ENCODE measurements around the gene GOLGA3. TPM values are rescaled to one million over a fixed set of nuclear protein-coding genes. Genes with fewer than 3 reads are reported as not detected.

Gene GOLGA3
- total and polyA plus RNA-seq, 2 donors (not counting 1 experiment from before 2014, with no cell fraction given), result 32.7 to 66.0 TPM

- Histone ChIP-seq H3K27me3 (replicated peaks in 1 of 4; ENCODE audit: control extremely low read depth in 1 of 4, control insufficient read depth in 3 of 4, insufficient read depth in 4 of 4, low read length in 3 of 4) (no peaks in the 10 kb centered on the region), H3K9me3 (ENCODE audit: control extremely low read depth in 1 of 3, control insufficient read depth in 2 of 3, insufficient read depth in 1 of 3, low read length in 2 of 3) (no peaks in the 10 kb centered on the region), H3K4me3 (ENCODE audit: control extremely low read depth in 1 of 5, extremely low read depth in 1 of 5, insufficient read depth in 1 of 5, low read depth in 2 of 5, low read length in 4 of 5) (no peak overlapping the region), H3K79me2 (ENCODE audit: control insufficient read depth, insufficient read depth, low read length) (peaks cover 4% of the 10 kb centered on the region), H2AFZ (ENCODE audit: insufficient read depth, low read depth, low read length, poor library complexity, severe bottlenecking) (no peak overlapping the region), H3K27ac (ENCODE audit: low read length in 2 of 2) (peak overlapping the region in 1 of 2 donors; percentile 89), H4K20me1 (ENCODE audit: control insufficient read depth, insufficient read depth, low read length, poor library complexity, severe bottlenecking) (peaks cover 4% of the 10 kb centered on the region), H3K9ac (ENCODE audit: low read length) (no peak overlapping the region), H3K36me3 (replicated peaks in 1 of 2; ENCODE audit: control extremely low read depth in 1 of 2, control insufficient read depth in 1 of 2, extremely low read depth in 1 of 2, insufficient read depth in 2 of 2, low read length in 1 of 2) (peaks cover 7 to 51% of the 10 kb centered on the region in 2 experiments), H3K4me2 (replicated peaks; ENCODE audit: low read depth, low read length, poor library complexity, severe bottlenecking) (no peak overlapping the region), H3K4me1 (ENCODE audit: control insufficient read depth in 2 of 2, insufficient read depth in 2 of 2, low read length in 2 of 2) (peaks cover 36 to 43% of the 10 kb centered on the region in 2 donors)
- no peaks in the 10 kb centered on the region for H3K27me3 Mint-ChIP-seq
- H3K27ac Mint-ChIP-seq, result peak overlapping the region; percentile 46
- H3K4me1 Mint-ChIP-seq, result peaks cover 32% of the 10 kb centered on the region
- TF ChIP-seq EZH2 (IDR thresholded peaks at IDR 0.05; ENCODE audit: borderline replicate concordance, insufficient read depth, low read depth, low read length, poor library complexity, severe bottlenecking) (no peak), CTCF (IDR thresholded peaks at IDR 0.05) (no peak)
- intact Hi-C loops (cut with micrococcal nuclease), result loop anchor here (5.0 kb wide), 1 partner anchor 358 kb away; the partner anchor contains the start of genes ZNF10 and ZNF891
- H3K4me3 Mint-ChIP-seq, result no peak overlapping the region
- 96% methylated on average over 25 of the region's 30 CpGs for WGBS (ENCODE audit: insufficient coverage)
- no peaks in the 10 kb centered on the region for H3K9me3 Mint-ChIP-seq (ENCODE audit: insufficient read depth)
- DNase-seq, result no peak
- CTCF ChIA-PET, result no interaction called here
- POLR2A ChIA-PET, result interaction anchor here (0.7 kb wide), 1 partner anchor 54 kb away, joined by 3 read pairs; no protein-coding TSS in a partner anchor
- ATAC-seq (ENCODE audit: low read depth), result no peak
These were observed 53.9 kb downstream of the GOLGA3 start for GRCh38 chr12:132774646-132775275.

- Histone ChIP-seq H3K4me3 (ENCODE audit: control extremely low read depth in 1 of 5, extremely low read depth in 1 of 5, insufficient read depth in 1 of 5, low read depth in 2 of 5, low read length in 4 of 5) (no peak overlapping the region), H3K9me3 (ENCODE audit: control extremely low read depth in 1 of 3, control insufficient read depth in 2 of 3, insufficient read depth in 1 of 3, low read length in 2 of 3) (no peaks in the 10 kb centered on the region), H3K4me1 (ENCODE audit: control insufficient read depth in 2 of 2, insufficient read depth in 2 of 2, low read length in 2 of 2) (peaks cover 42 to 49% of the 10 kb centered on the region in 2 donors), H2AFZ (ENCODE audit: insufficient read depth, low read depth, low read length, poor library complexity, severe bottlenecking) (no peak overlapping the region), H4K20me1 (ENCODE audit: control insufficient read depth, insufficient read depth, low read length, poor library complexity, severe bottlenecking) (peaks cover 4% of the 10 kb centered on the region), H3K9ac (ENCODE audit: low read length) (no peak overlapping the region), H3K27ac (ENCODE audit: low read length in 2 of 2) (peak overlapping the region in 1 of 2 donors; percentile 89), H3K79me2 (ENCODE audit: control insufficient read depth, insufficient read depth, low read length) (peaks cover 2% of the 10 kb centered on the region), H3K36me3 (replicated peaks in 1 of 2; ENCODE audit: control extremely low read depth in 1 of 2, control insufficient read depth in 1 of 2, extremely low read depth in 1 of 2, insufficient read depth in 2 of 2, low read length in 1 of 2) (peaks cover 7 to 45% of the 10 kb centered on the region in 2 experiments), H3K27me3 (replicated peaks in 1 of 4; ENCODE audit: control extremely low read depth in 1 of 4, control insufficient read depth in 3 of 4, insufficient read depth in 4 of 4, low read length in 3 of 4) (no peaks in the 10 kb centered on the region), H3K4me2 (replicated peaks; ENCODE audit: low read depth, low read length, poor library complexity, severe bottlenecking) (no peak overlapping the region)
- ATAC-seq (ENCODE audit: low read depth), result no peak
- DNase-seq, result no peak
- ChIA-PET POLR2A (interaction anchor here (0.7 to 1.3 kb wide), 2 partner anchors 12 to 55 kb away, joined by 3 read pairs; no protein-coding TSS in a partner anchor), CTCF (no interaction called here)
- Mint-ChIP-seq H3K27me3 (no peaks in the 10 kb centered on the region), H3K27ac (peak overlapping the region; percentile 32), H3K4me1 (peaks cover 38% of the 10 kb centered on the region), H3K4me3 (no peak overlapping the region), H3K9me3 (ENCODE audit: insufficient read depth) (no peaks in the 10 kb centered on the region)
- intact Hi-C loops (cut with micrococcal nuclease), result loop anchor here (5.0 kb wide), 1 partner anchor 358 kb away; the partner anchor contains the start of genes ZNF10 and ZNF891
- TF ChIP-seq CTCF (IDR thresholded peaks at IDR 0.05) (no peak), EZH2 (IDR thresholded peaks at IDR 0.05; ENCODE audit: borderline replicate concordance, insufficient read depth, low read depth, low read length, poor library complexity, severe bottlenecking) (no peak)
- 94% methylated on average over 18 of the region's 18 CpGs for WGBS (ENCODE audit: insufficient coverage)
These were observed 54.5 kb downstream of the GOLGA3 start for GRCh38 chr12:132774159-132774558.

Data from B cell (primary cell).